ENCODE measurements around the gene DYNLL1.

Gene DYNLL1

GRCh38 chr12:120480211-120480610, 15.7 kb upstream of the DYNLL1 start:
- no peak for TF ChIP-seq CTCF (IDR thresholded peaks at IDR 0.05)

- TF ChIP-seq CTCF (IDR thresholded peaks at IDR 0.05): no peak
Measured at GRCh38 chr12:120481022-120481767, 14.7 kb upstream of the DYNLL1 start.

GRCh38 chr12:120483621-120484020, 12.3 kb upstream of the DYNLL1 start:
- TF ChIP-seq CTCF (IDR thresholded peaks at IDR 0.05): no peak

DNA sequence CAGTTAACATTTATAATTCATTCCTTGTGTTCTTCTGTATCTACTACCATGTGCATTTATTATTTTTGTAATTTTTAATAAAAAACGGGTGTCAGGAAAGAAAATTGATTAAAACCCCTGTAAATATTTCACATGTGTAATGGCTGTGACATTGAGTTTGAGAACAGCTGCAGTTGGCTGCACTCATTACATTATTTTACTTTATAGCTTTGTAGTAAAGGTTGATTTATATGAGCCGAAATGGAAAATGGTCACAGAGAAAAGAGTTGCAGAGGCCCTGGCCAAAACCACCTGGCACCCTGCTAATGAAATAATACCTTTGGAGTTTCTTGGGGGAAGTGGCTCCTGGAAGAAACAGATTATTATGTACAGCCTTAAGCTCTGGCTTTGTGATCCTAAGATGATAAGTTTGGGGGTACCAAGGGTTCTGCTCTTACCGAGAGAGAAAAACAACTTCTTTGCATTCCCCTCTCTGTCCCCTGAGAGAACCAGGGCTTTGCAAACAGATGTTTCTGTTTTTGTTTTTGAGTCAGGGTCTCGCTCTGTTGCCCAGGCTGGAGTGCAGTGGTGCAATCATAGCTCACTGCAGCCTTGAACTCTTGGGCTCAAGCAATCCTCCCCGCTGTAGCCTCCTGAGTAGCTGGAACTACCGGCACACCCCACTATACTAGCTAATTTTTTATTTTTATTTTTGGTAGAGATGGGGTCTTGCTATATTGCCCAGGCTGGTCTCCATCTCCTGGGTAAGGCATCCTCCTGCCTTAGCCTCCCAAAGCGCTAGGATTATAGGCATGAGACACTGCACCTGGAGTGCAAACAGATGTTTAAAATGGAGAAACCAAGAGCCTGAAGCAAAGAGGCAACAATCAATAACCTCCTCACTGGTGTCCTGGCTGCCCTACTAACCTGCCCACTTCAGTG, 9.7 kb upstream of the DYNLL1 start:
- TF ChIP-seq CTCF (IDR thresholded peaks at IDR 0.05): no peak

DNA sequence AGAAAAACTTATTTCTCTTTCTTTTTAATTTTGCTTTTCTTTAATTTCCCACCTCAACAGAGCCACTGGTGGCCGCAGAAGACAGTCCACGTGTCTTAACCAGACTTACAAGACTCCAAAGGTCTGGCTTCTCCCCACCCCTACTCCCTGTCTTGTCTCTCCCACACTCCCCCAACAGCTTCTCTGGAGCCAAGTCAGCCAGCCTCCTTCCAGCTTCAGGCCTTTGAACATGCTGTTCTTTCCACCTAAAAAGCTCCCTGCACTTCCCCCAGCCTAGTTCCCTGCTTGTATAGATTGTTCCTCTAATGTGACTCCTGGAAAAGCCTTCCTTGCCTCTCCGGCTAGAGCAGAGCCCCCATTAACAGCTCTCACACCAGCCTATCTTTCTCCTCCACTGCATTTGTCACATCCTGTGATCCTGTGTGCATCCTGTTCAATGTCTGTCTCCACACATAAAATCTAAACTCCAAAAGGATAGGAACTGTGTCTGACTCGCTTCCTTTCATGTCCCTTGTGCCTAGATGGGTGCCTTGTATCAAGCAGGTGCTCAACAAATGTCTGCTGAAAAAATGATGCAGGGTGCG, 7.8 kb upstream of the DYNLL1 start:
- no peak for TF ChIP-seq CTCF (IDR thresholded peaks at IDR 0.05)

DNA sequence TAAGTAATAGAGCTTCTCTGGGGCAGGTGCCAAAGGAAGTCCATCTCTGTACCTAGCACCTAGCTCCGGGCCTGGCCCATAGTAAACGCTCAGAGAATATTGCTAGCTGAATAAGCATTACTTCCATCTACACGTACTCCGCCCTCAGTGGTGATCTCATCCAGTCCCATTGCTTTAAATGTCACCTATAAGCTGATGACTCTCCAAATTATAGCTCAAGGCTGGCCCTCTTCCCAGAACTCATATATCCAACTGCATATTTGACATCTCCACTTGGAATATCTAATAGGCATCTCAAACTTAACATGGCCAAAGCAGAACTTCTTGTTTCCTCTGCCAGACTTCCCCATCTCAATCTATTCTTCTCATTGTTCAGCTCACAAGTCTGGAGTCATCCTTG, 6.9 kb upstream of the DYNLL1 start:
- TF ChIP-seq CTCF (IDR thresholded peaks at IDR 0.05): no peak

DNA sequence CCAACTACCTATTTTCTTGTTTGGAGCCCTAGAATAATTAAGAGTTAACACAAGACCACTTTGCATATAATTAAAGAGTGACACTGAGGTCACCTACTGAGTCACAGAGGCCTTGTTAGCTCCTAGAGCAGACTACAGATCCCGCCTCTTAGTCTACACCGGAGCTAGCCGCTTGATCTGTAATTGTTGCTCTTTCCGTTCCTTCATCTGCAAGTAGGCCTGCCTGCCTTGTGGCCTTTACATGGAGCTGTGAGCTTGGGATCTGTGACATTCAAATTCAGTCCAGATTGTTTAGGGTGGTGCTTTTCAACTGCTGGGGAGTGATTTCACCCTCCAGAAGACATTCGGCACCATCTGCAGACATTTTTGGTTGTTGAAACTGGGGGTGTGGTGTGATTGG, 5.6 kb upstream of the DYNLL1 start:
- TF ChIP-seq CTCF (IDR thresholded peaks at IDR 0.05): no peak
